ENCODE data around the gene TNS2. TPM values are rescaled to one million over a fixed set of nuclear protein-coding genes. Genes with fewer than 3 reads are reported as not detected.

TNS2 gene
- total RNA-seq, 1 experiment from 2014 or later, result 4.4 TPM

- intact Hi-C loops (cut with micrococcal nuclease; ENCODE audit: unreplicated experiment), result no loop called here
- no peak for DNase-seq
- H3K27ac Mint-ChIP-seq (ENCODE audit: unreplicated experiment), result peak overlapping the region; percentile 74
- peaks cover 57% of the 10 kb centered on the region for H3K4me1 ChIP-seq
- H3K36me3 Mint-ChIP-seq (ENCODE audit: insufficient read depth, unreplicated experiment), result peaks cover 19% of the 10 kb centered on the region
- H3K4me3 ChIP-seq (ENCODE audit: low read depth, low read length), result peak overlapping the region; percentile 9; the same call in 1 of the 2 replicates
- H3K36me3 ChIP-seq (ENCODE audit: control insufficient read depth, insufficient read depth, low read length), result no peaks in the 10 kb centered on the region
- BruUV-seq (replicated peaks), result no TSS peak
- POLR2A ChIA-PET, result interaction anchor here (0.6 to 1.4 kb wide), 4 partner anchors 25 to 98 kb away, joined by 3 to 12 read pairs (median 5); partner anchors contain the start of genes CSAD, EIF4B, SPRYD3 and ZNF740
- no peaks in the 10 kb centered on the region for H3K9me3 ChIP-seq
- peaks cover 31% of the 10 kb centered on the region for H3K4me1 Mint-ChIP-seq (ENCODE audit: low read depth, unreplicated experiment)
- no peaks in the 10 kb centered on the region for H3K27me3 Mint-ChIP-seq (ENCODE audit: insufficient read depth, unreplicated experiment)
- no peak for TF ChIP-seq CTCF (IDR thresholded peaks at IDR 0.05; ENCODE audit: insufficient read depth in 1 of 2, low read depth in 1 of 2, low read length in 1 of 2, severe bottlenecking in 1 of 2, unreplicated experiment in 1 of 2)
- H3K9me3 Mint-ChIP-seq (ENCODE audit: unreplicated experiment), result no peaks in the 10 kb centered on the region
- no peak overlapping the region for H3K4me3 Mint-ChIP-seq (ENCODE audit: unreplicated experiment)
- CTCF ChIA-PET, result interaction anchor here (0.6 to 7.5 kb wide), 7 partner anchors 8 to 87 kb away, joined by 3 to 95 read pairs (median 4); partner anchors contain the start of gene SPRYD3
- H3K27me3 ChIP-seq (replicated peaks; ENCODE audit: control insufficient read depth, insufficient read depth, low read length), result no peaks in the 10 kb centered on the region
These were observed 54.0 kb downstream of the TNS2 start for GRCh38 chr12:53103860-53104305.

GRCh38 chr12:53105256-53105655 lies 55.4 kb downstream of the TNS2 start:
- no peak overlapping the region for H3K4me3 ChIP-seq (ENCODE audit: low read depth, low read length)
- Mint-ChIP-seq H3K9me3 (ENCODE audit: unreplicated experiment) (no peaks in the 10 kb centered on the region), H3K4me1 (ENCODE audit: low read depth, unreplicated experiment) (peaks cover 24% of the 10 kb centered on the region), H3K27ac (ENCODE audit: unreplicated experiment) (no peak overlapping the region), H3K4me3 (ENCODE audit: unreplicated experiment) (no peak overlapping the region), H3K36me3 (ENCODE audit: insufficient read depth, unreplicated experiment) (peaks cover 13% of the 10 kb centered on the region), H3K27me3 (ENCODE audit: insufficient read depth, unreplicated experiment) (no peaks in the 10 kb centered on the region)
- BruUV-seq (replicated peaks), result no TSS peak
- H3K9me3 ChIP-seq, result 0 out of 2 replicates have a peak, but pooled peaks cover under 1% of the 10 kb centered on the region
- CTCF ChIA-PET, result no interaction called here
- no peaks in the 10 kb centered on the region for H3K36me3 ChIP-seq (ENCODE audit: control insufficient read depth, insufficient read depth, low read length)
- TF ChIP-seq CTCF (IDR thresholded peaks at IDR 0.05; ENCODE audit: insufficient read depth in 1 of 2, low read depth in 1 of 2, low read length in 1 of 2, severe bottlenecking in 1 of 2, unreplicated experiment in 1 of 2), result no peak
- H3K27me3 ChIP-seq (replicated peaks; ENCODE audit: control insufficient read depth, insufficient read depth, low read length), result no peaks in the 10 kb centered on the region
- POLR2A ChIA-PET, result no interaction called here
- intact Hi-C loops (cut with micrococcal nuclease; ENCODE audit: unreplicated experiment), result no loop called here
- H3K4me1 ChIP-seq, result peaks cover 52% of the 10 kb centered on the region
- DNase-seq, result no peak

- no peaks in the 10 kb centered on the region for H3K27me3 ChIP-seq (replicated peaks; ENCODE audit: control insufficient read depth, insufficient read depth, low read length)
- no peak for TF ChIP-seq CTCF (IDR thresholded peaks at IDR 0.05; ENCODE audit: insufficient read depth in 1 of 2, low read depth in 1 of 2, low read length in 1 of 2, severe bottlenecking in 1 of 2, unreplicated experiment in 1 of 2)
- BruUV-seq (replicated peaks), result no TSS peak
- no peak overlapping the region for H3K27ac Mint-ChIP-seq (ENCODE audit: unreplicated experiment)
- no peak overlapping the region for H3K4me3 Mint-ChIP-seq (ENCODE audit: unreplicated experiment)
- H3K27me3 Mint-ChIP-seq (ENCODE audit: insufficient read depth, unreplicated experiment), result no peaks in the 10 kb centered on the region
- H3K9me3 ChIP-seq, result 0 out of 2 replicates have a peak, but pooled peaks cover 3% of the 10 kb centered on the region
- peaks cover 24% of the 10 kb centered on the region for H3K4me1 Mint-ChIP-seq (ENCODE audit: low read depth, unreplicated experiment)
- no peaks in the 10 kb centered on the region for H3K9me3 Mint-ChIP-seq (ENCODE audit: unreplicated experiment)
- H3K4me1 ChIP-seq, result peaks cover 52% of the 10 kb centered on the region
- H3K36me3 ChIP-seq (ENCODE audit: control insufficient read depth, insufficient read depth, low read length), result no peaks in the 10 kb centered on the region
- no peak for DNase-seq
- ChIA-PET POLR2A (no interaction called here), CTCF (no interaction called here)
- no peak overlapping the region for H3K4me3 ChIP-seq (ENCODE audit: low read depth, low read length)
- peaks cover 13% of the 10 kb centered on the region for H3K36me3 Mint-ChIP-seq (ENCODE audit: insufficient read depth, unreplicated experiment)
- intact Hi-C loops (cut with micrococcal nuclease; ENCODE audit: unreplicated experiment), result no loop called here
These were observed 56.0 kb downstream of the TNS2 start for GRCh38 chr12:53105712-53106439.

All from Caco-2 (cell line).